TTC549 (cell line): Measurements from ENCODE around the gene MYO7B.

Experiments used
- FAIRE-seq: peaks from 2 replicates; lab custom pipeline; 2012; peaks lifted over from hg19 to GRCh38; lab: Jason Lieb, UNC

Gene MYO7B

GRCh38 chr2:127681976-127682857, 146.7 kb downstream of the MYO7B start:
- no peak for FAIRE-seq

- no peak for FAIRE-seq
These were observed 147.6 kb downstream of the MYO7B start for GRCh38 chr2:127683056-127683455.

GRCh38 chr2:127683757-127684156, 148.3 kb downstream of the MYO7B start:
- FAIRE-seq: no peak

- no peak for FAIRE-seq
These were observed 150.1 kb downstream of the MYO7B start for GRCh38 chr2:127685410-127686080.
